SU-DHL-6 (cell line): ENCODE results near the gene SOX18.

Experiments
- CTCF ChIP-seq: fragments of 200-600 bp; sonication (generic); IDR thresholded peaks from one replicate; pipeline ENCODE4 v1.5.1; 2017; ENCODE audit warnings: antibody characterized with exemption, mild to moderate bottlenecking, low read length, moderate library complexity; ENCODE audit not compliant: insufficient read depth, poor library complexity, severe bottlenecking
- EZH2phosphoT487 ChIP-seq: fragments of 200-600 bp; sonication (generic), shearing (Covaris generic); conservative IDR thresholded peaks from 2 replicates; pipeline ENCODE4 v1.6.1; 2018; ENCODE audit warnings: mild to moderate bottlenecking, antibody characterized with exemption, low read length, moderate library complexity, mixed read lengths

GRCh38 chr20:64035066-64035932 is 14.1 kb downstream of the SOX18 start:
- TF ChIP-seq CTCF (no peak), EZH2phosphoT487 (no peak)
